K562 (cell line): Measurements from ENCODE around the gene SOHLH1. TPM values are rescaled to one million over a fixed set of nuclear protein-coding genes. Genes with fewer than 3 reads are reported as not detected.

ENCODE experiments used
- ATAC-seq: fragments of 200-7000 bp; cut with Tn5 transposase; 3 replicates; pipeline ENCODE4 v1.9.1; 2020; ENCODE audit warnings: moderate library complexity
- BruUV-seq: library from RNA; stranded (reverse); fragments of 400-500 nt; replicated peaks from 2 replicates; lab custom pipeline; 2021; lab: Mats Ljungman, UMichigan
- CTCF ChIA-PET: fragments of 300-600 bp; formaldehyde crosslinking; extraction: SDS; loops from one replicate; lab custom pipeline; 2021; ENCODE audit warnings: low intra/inter-chr PET ratio; lab: Yijun Ruan, JAX
- POLR2A ChIA-PET: fragments of 300-600, 350-650 bp; sonication (Branson Sonifier 250); formaldehyde crosslinking; extraction: SDS; loops from one replicate; lab custom pipeline; 2021; ENCODE audit warnings: antibody characterized with exemption, inconsistent platforms; lab: Yijun Ruan, JAX
- DNase-seq, 4 experiments: peaks; one replicate each; pipeline versions ENCODE4 v3.0.0 to v3.0.0-alpha.2; 2011 to 2018; ENCODE audit warnings: low spot score in 3 of 4, mixed read lengths in 3 of 4; ENCODE audit errors: extremely low read depth in 1 of 4
- FAIRE-seq: peaks from 2 replicates; lab custom pipeline; 2011; peaks lifted over from hg19 to GRCh38; lab: Jason Lieb, UNC
- H2AFZ ChIP-seq: 2 replicates; pipeline ENCODE4 v1.6.0; 2011; ENCODE audit warnings: low read depth, low read length, control low read depth, inconsistent platforms
- H3K27ac ChIP-seq: fragments of 200-600 bp; 3 replicates; pipeline ENCODE4 v1.8.0; 2011; ENCODE audit warnings: low read depth, mild to moderate bottlenecking, control low read depth, inconsistent platforms, low read length, moderate library complexity, mixed read lengths; ENCODE audit errors: extremely low read depth
- H3K27me3 ChIP-seq, 2 experiments: fragments of 300-600 bp in 1 of 2; 2 replicates in 1 of 2; 3 replicates in 1 of 2; pipeline versions ENCODE4 v1.6.0 to v1.8.0; 2011; ENCODE audit warnings: inconsistent platforms in 2 of 2, low read length in 2 of 2, mild to moderate bottlenecking in 1 of 2, mixed read lengths in 1 of 2, moderate library complexity in 1 of 2; ENCODE audit not compliant: control insufficient read depth in 2 of 2, insufficient read depth in 2 of 2
- H3K36me3 ChIP-seq: fragments of 300-600 bp; 3 replicates; pipeline ENCODE4 v1.8.0; 2011; ENCODE audit warnings: mild to moderate bottlenecking, low read length, inconsistent platforms; ENCODE audit not compliant: control insufficient read depth, insufficient read depth
- H3K4me1 ChIP-seq, 2 experiments: fragments of 200-600 bp in 1 of 2; replicated peaks in 1 of 2; 2 replicates in 1 of 2; 3 replicates in 1 of 2; pipeline versions ENCODE4 v1.5.1 to v1.8.0; 2011; ENCODE audit warnings: inconsistent platforms in 2 of 2, low read length in 2 of 2, mild to moderate bottlenecking in 1 of 2, mixed read lengths in 1 of 2, moderate library complexity in 1 of 2; ENCODE audit not compliant: control insufficient read depth in 2 of 2, insufficient read depth in 2 of 2
- H3K4me2 ChIP-seq: 2 replicates; pipeline ENCODE4 v1.6.1; 2011; ENCODE audit warnings: low read length, control low read depth, inconsistent platforms, mixed read lengths; ENCODE audit not compliant: insufficient read depth
- H3K4me3 ChIP-seq: fragments of 200-600 bp; sonication (generic), shearing (Covaris generic); 2 replicates; pipeline ENCODE4 v1.5.1; 2016; ENCODE audit warnings: control low read depth, inconsistent platforms
- H3K79me2 ChIP-seq: fragments of 200-600 bp; 3 replicates; pipeline ENCODE4 v1.8.0; 2011; ENCODE audit warnings: low read length, inconsistent platforms; ENCODE audit not compliant: control insufficient read depth, insufficient read depth
- H3K9ac ChIP-seq, 2 experiments: 2 replicates each; pipeline versions ENCODE4 v1.6.0 to v1.6.1; 2011; ENCODE audit warnings: low read depth in 2 of 2, low read length in 2 of 2, control low read depth in 1 of 2, inconsistent platforms in 1 of 2, mild to moderate bottlenecking in 1 of 2, mixed read lengths in 1 of 2; ENCODE audit not compliant: insufficient read depth in 1 of 2
- H3K9me1 ChIP-seq: one replicate; pipeline ENCODE4 v1.6.0; 2011; ENCODE audit warnings: inconsistent platforms, mild to moderate bottlenecking, low read length, moderate library complexity; ENCODE audit not compliant: control insufficient read depth, insufficient read depth
- H3K9me3 ChIP-seq: replicated peaks from 2 replicates; pipeline ENCODE4 v1.5.1; 2011; ENCODE audit warnings: low read depth, low read length, inconsistent platforms; ENCODE audit not compliant: control insufficient read depth, insufficient read depth
- H4K20me1 ChIP-seq: replicated peaks from 2 replicates; pipeline ENCODE4 v1.6.1; 2011; ENCODE audit warnings: low read length, inconsistent platforms, mixed read lengths; ENCODE audit not compliant: control insufficient read depth, insufficient read depth
- ATF6 ChIP-seq: sonication (generic); formaldehyde crosslinking; IDR thresholded peaks from 2 replicates; pipeline ENCODE4 v1.4.0; 2020; ENCODE audit warnings: mild to moderate bottlenecking, missing genetic modification reagents
- CBFA2T3 ChIP-seq: fragments of 450-650 bp; IDR thresholded peaks from 2 replicates; pipeline ENCODE4 v1.6.1; 2017
- FOXK1 ChIP-seq: sonication (generic); formaldehyde crosslinking; IDR thresholded peaks from 2 replicates; pipeline ENCODE4 v1.8.0; 2022; ENCODE audit warnings: missing genetic modification reagents, mild to moderate bottlenecking, borderline replicate concordance
- HBP1 ChIP-seq: fragments of 450-650 bp; formaldehyde crosslinking; IDR thresholded peaks from 2 replicates; pipeline ENCODE4 v1.4.0; 2022; ENCODE audit warnings: missing genetic modification characterization
- HMBOX1 ChIP-seq: sonication (generic); IDR thresholded peaks from 2 replicates; pipeline ENCODE4 v1.6.1; 2016
- MAFK ChIP-seq: IDR thresholded peaks from 2 replicates; pipeline ENCODE4 v1.6.1; 2011; ENCODE audit warnings: low read length, improper control_type of control experiment
- SIN3A ChIP-seq, 2 experiments: fragments of 150-350 bp in 1 of 2; IDR thresholded peaks; 2 replicates each; pipeline ENCODE4 v1.6.1; 2011 to 2016; ENCODE audit warnings: borderline replicate concordance in 2 of 2, low read depth in 2 of 2, low read length in 2 of 2, mild to moderate bottlenecking in 2 of 2, moderate library complexity in 2 of 2; ENCODE audit not compliant: control insufficient read depth in 1 of 2
- TAF9B ChIP-seq: fragments of 450-650 bp; IDR thresholded peaks from 2 replicates; pipeline ENCODE4 v1.6.1; 2018; ENCODE audit warnings: mild to moderate bottlenecking; ENCODE audit not compliant: partially characterized antibody
- WGBS: fragments of 100-300 bp; shearing (Covaris generic); methylation state at CpG from one replicate; pipeline ENCODE4 v1.1.6; 2016; ENCODE audit warnings: low coverage, mixed read lengths; ENCODE audit not compliant: insufficient coverage; ENCODE audit errors: missing lambda C conversion rate; 5-methylcytosine and 5-hydroxymethylcytosine counted together
- in situ Hi-C: fragments of 300-500 bp; cut with MboI; formaldehyde crosslinking; loops from 4 replicates; pipeline ENCODE4 v1.15.0; 2018; ENCODE audit warnings: inconsistent platforms, mixed read lengths
- intact Hi-C: fragments of 100-400 bp; cut with micrococcal nuclease; formaldehyde crosslinking; loops from 2 replicates; pipeline ENCODE4 v1.14.2; 2022
- polyA plus RNA-seq, 8 experiments: library from polyadenylated mRNA; depleted of rRNA in 4 of 8; stranded (reverse) in 5 of 8; unstranded in 3 of 8; fragments of >200 nt; fragmentation: Nextera tagmentation in 2 of 8; fragmentation: Illumina TruSeq in 1 of 8; extraction: Ambion mirVana in 2 of 8; extraction: Trizol in 1 of 8; gene quantifications; 2 replicates each; pipeline versions ENCODE4 v1.2.1 to v1.2.3, GENCODE V29; 2011 to 2014; ENCODE audit warnings: inconsistent platforms in 1 of 8, missing spikeins in 1 of 8
- total RNA-seq, 7 experiments: library from RNA; depleted of rRNA in 6 of 7; stranded (reverse); fragments of >200 nt in 6 of 7; fragmentation: Illumina TruSeq in 2 of 7; extraction: Trizol in 2 of 7; gene quantifications; 2 replicates each; pipeline versions ENCODE4 v1.2.1 to v1.2.3, GENCODE V29; 2011 to 2021; ENCODE audit warnings: low replicate concordance in 1 of 7

Gene SOHLH1
- total and polyA plus RNA-seq, 9 of the 15 experiments (the other 6 are each of a cell fraction or from before 2014, with no cell fraction given), result 0.17 to 0.41 (median 0.29) TPM; not detected in 6

- no peaks in the 10 kb centered on the region for H3K36me3 ChIP-seq
- no peak for TF ChIP-seq ATF6
- TF ChIP-seq FOXK1 (CRISPR knock-in tag), result no peak
- no peak for TF ChIP-seq HMBOX1
- no peak for TF ChIP-seq HBP1 (CRISPR knock-in tag)
- no peak for TF ChIP-seq CBFA2T3
- no peak for TF ChIP-seq MAFK
- no peak for TF ChIP-seq TAF9B
- no peak for TF ChIP-seq SIN3A (IDR thresholded peaks at IDR 0.05; ENCODE audit: borderline replicate concordance in 2 of 2, control insufficient read depth in 1 of 2, low read depth in 2 of 2, low read length in 2 of 2)
- intact Hi-C loops (no loop called here), in situ Hi-C loops (no loop called here)
- no peak overlapping the region for H3K4me3 ChIP-seq
- H4K20me1 ChIP-seq, result peaks cover 7% of the 10 kb centered on the region; the same call in 1 of the 2 replicates
- no peak overlapping the region for H3K27ac ChIP-seq
- H3K9ac ChIP-seq, result no peak overlapping the region
- DNase-seq (no peak), ATAC-seq (no peak), FAIRE-seq (no peak)
- no peak overlapping the region for H3K4me2 ChIP-seq
- no peaks in the 10 kb centered on the region; the same call in 1 of the 2 replicates for H3K9me3 ChIP-seq
- H3K27me3 ChIP-seq, result peaks cover 28 to 71% of the 10 kb centered on the region in 2 experiments; a peak in 4 of 5 replicates
- BruUV-seq, result no TSS peak
- no peaks in the 10 kb centered on the region for H3K79me2 ChIP-seq
- H2AFZ ChIP-seq, result no peak overlapping the region
- ChIA-PET CTCF (interaction anchor here (0.5 kb wide), 1 partner anchor 358 kb away, joined by 3 read pairs; no protein-coding TSS in a partner anchor), POLR2A (interaction anchor here (0.5 to 0.6 kb wide), 2 partner anchors 52 to 855 kb away, joined by 3 read pairs; no protein-coding TSS in a partner anchor)
- 0% methylated on average over 13 of the region's 16 CpGs for WGBS
- no peaks in the 10 kb centered on the region for H3K9me1 ChIP-seq
- peaks cover 0 to 36% of the 10 kb centered on the region in 2 experiments; a peak in 1 of 5 replicates for H3K4me1 ChIP-seq
These were observed 4.2 kb downstream of the SOHLH1 start for GRCh38 chr9:135695036-135695435.
